HTERT RPE-1 (cell line): ENCODE measurements around the gene AKAP12.
"Not testable (repeated sequence)": the region's sequence is repeated elsewhere in the genome, so short reads cannot be mapped to it uniquely, and the experiment has no call there.

ENCODE experiments used
- in situ Hi-C: fragments of 300-500 bp; cut with MboI; formaldehyde crosslinking; loops from 4 replicates; pipeline ENCODE4 v1.14.3; 2020; ENCODE audit warnings: low sequenced_read_pairs

The AKAP12 gene

GRCh38 chr6:151375833-151376232, 136.1 kb downstream of the AKAP12 start:
- in situ Hi-C loops, result no loop called here

- in situ Hi-C loops, result no loop called here
These were observed 136.7 kb downstream of the AKAP12 start for GRCh38 chr6:151376440-151376839.

GRCh38 chr6:151377095-151377494, 137.3 kb downstream of the AKAP12 start:
- in situ Hi-C loops, result no loop called here

GRCh38 chr6:151379933-151380847, 140.4 kb downstream of the AKAP12 start:
- in situ Hi-C loops, result no loop called here

GRCh38 chr6:151380848-151381205, 141.1 kb downstream of the AKAP12 start:
- in situ Hi-C loops, result no loop called here

- in situ Hi-C loops, result no loop called here
These were observed 142.0 kb downstream of the AKAP12 start for GRCh38 chr6:151381722-151382121.

GRCh38 chr6:151382631-151383030, 142.9 kb downstream of the AKAP12 start:
- in situ Hi-C loops, result not testable (repeated sequence)

- in situ Hi-C loops, result no loop called here
These were observed 144.4 kb downstream of the AKAP12 start for GRCh38 chr6:151384151-151384550.

GRCh38 chr6:151385177-151385576, 145.4 kb downstream of the AKAP12 start:
- in situ Hi-C loops, result no loop called here

GRCh38 chr6:151387175-151387970, 147.6 kb downstream of the AKAP12 start:
- in situ Hi-C loops, result no loop called here

GRCh38 chr6:151388236-151388635, 148.5 kb downstream of the AKAP12 start:
- in situ Hi-C loops, result no loop called here

- in situ Hi-C loops, result no loop called here
These were observed 149.3 kb downstream of the AKAP12 start for GRCh38 chr6:151388997-151389617.

- in situ Hi-C loops, result no loop called here
These were observed 150.0 kb downstream of the AKAP12 start for GRCh38 chr6:151389618-151390275.

GRCh38 chr6:151390276-151390850, 150.6 kb downstream of the AKAP12 start:
- in situ Hi-C loops, result no loop called here

- in situ Hi-C loops, result no loop called here
These were observed 151.2 kb downstream of the AKAP12 start for GRCh38 chr6:151390851-151391470.

GRCh38 chr6:151391471-151392413, 152.0 kb downstream of the AKAP12 start, which contains the start of gene ZBTB2:
Gene ZBTB2, minus strand, starts transcription at chr6:151391559. Its CDS starts 17,922 bp downstream, at chr6:151373637.
- in situ Hi-C loops, result no loop called here

- in situ Hi-C loops, result no loop called here
These were observed 152.7 kb downstream of the AKAP12 start for GRCh38 chr6:151392427-151392826.

GRCh38 chr6:151393410-151393809, 153.6 kb downstream of the AKAP12 start:
- in situ Hi-C loops, result no loop called here

GRCh38 chr6:151399679-151400078, 159.9 kb downstream of the AKAP12 start:
- in situ Hi-C loops, result no loop called here
